ENCODE measurements around the gene WSCD2.

WSCD2 gene

GRCh38 chr12:108099778-108100489 is 29.2 kb upstream of the WSCD2 start:
- Histone ChIP-seq H3K27ac (ENCODE audit: low read length) (no peak overlapping the region), H3K4me1 (ENCODE audit: low read length) (no peaks in the 10 kb centered on the region), H3K4me3 (ENCODE audit: low read length) (no peak overlapping the region), H3K27me3 (replicated peaks; ENCODE audit: insufficient read depth, low read length) (no peaks in the 10 kb centered on the region), H3K4me2 (ENCODE audit: low read depth, low read length) (no peak overlapping the region), H3K9me3 (replicated peaks; ENCODE audit: insufficient read depth, low read length) (no peaks in the 10 kb centered on the region), H4K20me1 (ENCODE audit: insufficient read depth, low read length) (no peaks in the 10 kb centered on the region), H3K9me2 (replicated peaks; ENCODE audit: insufficient read depth, low read length) (no peaks in the 10 kb centered on the region), H2AFZ (ENCODE audit: low read length) (no peak overlapping the region), H3K36me3 (replicated peaks; ENCODE audit: insufficient read depth, low read length) (no peaks in the 10 kb centered on the region), H3F3A (ENCODE audit: insufficient read depth, low read length) (no peaks in the 10 kb centered on the region), H3K79me2 (ENCODE audit: low read length) (no peaks in the 10 kb centered on the region), H3K9ac (ENCODE audit: low read length) (no peak overlapping the region)
- no peak for DNase-seq
- no peak for TF ChIP-seq CTCF (IDR thresholded peaks at IDR 0.05; ENCODE audit: low read length)
- TF ChIP-seq EZH2phosphoT487 (IDR thresholded peaks at IDR 0.05; ENCODE audit: low read length) = no peak
- no peak for TF ChIP-seq EZH2 (optimal IDR thresholded peaks at IDR 0.05; ENCODE audit: low read depth, low read length)

GRCh38 chr12:108101605-108102175 is 27.4 kb upstream of the WSCD2 start:
- no peak overlapping the region for H3K4me3 ChIP-seq (ENCODE audit: low read length)
- no peak overlapping the region for H3K4me2 ChIP-seq (ENCODE audit: low read depth, low read length)
- H3K4me1 ChIP-seq (ENCODE audit: low read length) = no peaks in the 10 kb centered on the region
- H3K27ac ChIP-seq (ENCODE audit: low read length) = no peak overlapping the region
- no peaks in the 10 kb centered on the region for H4K20me1 ChIP-seq (ENCODE audit: insufficient read depth, low read length)
- TF ChIP-seq CTCF (IDR thresholded peaks at IDR 0.05; ENCODE audit: low read length) (no peak), EZH2 (optimal IDR thresholded peaks at IDR 0.05; ENCODE audit: low read depth, low read length) (no peak), EZH2phosphoT487 (IDR thresholded peaks at IDR 0.05; ENCODE audit: low read length) (no peak)
- H3F3A ChIP-seq (ENCODE audit: insufficient read depth, low read length) = no peaks in the 10 kb centered on the region
- H3K9ac ChIP-seq (ENCODE audit: low read length) = no peak overlapping the region
- H3K27me3 ChIP-seq (replicated peaks; ENCODE audit: insufficient read depth, low read length) = no peaks in the 10 kb centered on the region
- H3K9me3 ChIP-seq (replicated peaks; ENCODE audit: insufficient read depth, low read length) = no peaks in the 10 kb centered on the region
- DNase-seq = no peak
- no peaks in the 10 kb centered on the region for H3K36me3 ChIP-seq (replicated peaks; ENCODE audit: insufficient read depth, low read length)
- no peaks in the 10 kb centered on the region for H3K79me2 ChIP-seq (ENCODE audit: low read length)
- H2AFZ ChIP-seq (ENCODE audit: low read length) = no peak overlapping the region
- H3K9me2 ChIP-seq (replicated peaks; ENCODE audit: insufficient read depth, low read length) = no peaks in the 10 kb centered on the region

- DNase-seq = no peak
- no peak for TF ChIP-seq CTCF (IDR thresholded peaks at IDR 0.05; ENCODE audit: low read length)
- no peak for TF ChIP-seq EZH2 (optimal IDR thresholded peaks at IDR 0.05; ENCODE audit: low read depth, low read length)
- no peak for TF ChIP-seq EZH2phosphoT487 (IDR thresholded peaks at IDR 0.05; ENCODE audit: low read length)
- Histone ChIP-seq H3K9me3 (replicated peaks; ENCODE audit: insufficient read depth, low read length) (no peaks in the 10 kb centered on the region), H3K27me3 (replicated peaks; ENCODE audit: insufficient read depth, low read length) (no peaks in the 10 kb centered on the region), H3K9me2 (replicated peaks; ENCODE audit: insufficient read depth, low read length) (no peaks in the 10 kb centered on the region), H3F3A (ENCODE audit: insufficient read depth, low read length) (no peaks in the 10 kb centered on the region), H3K9ac (ENCODE audit: low read length) (no peak overlapping the region), H4K20me1 (ENCODE audit: insufficient read depth, low read length) (no peaks in the 10 kb centered on the region), H3K4me1 (ENCODE audit: low read length) (no peaks in the 10 kb centered on the region), H2AFZ (ENCODE audit: low read length) (no peak overlapping the region), H3K4me3 (ENCODE audit: low read length) (no peak overlapping the region), H3K4me2 (ENCODE audit: low read depth, low read length) (no peak overlapping the region), H3K36me3 (replicated peaks; ENCODE audit: insufficient read depth, low read length) (no peaks in the 10 kb centered on the region), H3K27ac (ENCODE audit: low read length) (no peak overlapping the region), H3K79me2 (ENCODE audit: low read length) (no peaks in the 10 kb centered on the region)
These were observed 26.7 kb upstream of the WSCD2 start for GRCh38 chr12:108102363-108102762.
